Liver (tissue), 9 donors: ENCODE data around the gene SDK2. TPM values are rescaled to one million over a fixed set of nuclear protein-coding genes. Genes with fewer than 3 reads are reported as not detected.

Experiments used
- DNase-seq: peaks from one replicate; pipeline ENCODE4 v3.0.0-alpha.2; 2017; ENCODE audit warnings: low spot score
- H3K27ac ChIP-seq, 2 donors: one replicate each; pipeline ENCODE4 v1.7.0; 2013; ENCODE audit warnings: inconsistent platforms in 2 of 2, low read length in 2 of 2, control low read depth in 1 of 2, low read depth in 1 of 2, mild to moderate bottlenecking in 1 of 2
- H3K27me3 ChIP-seq, 4 donors: one replicate each; pipeline versions ENCODE4 v1.6.1 to v1.7.0; 2013; ENCODE audit warnings: low read length in 3 of 4, inconsistent platforms in 1 of 4, mild to moderate bottlenecking in 1 of 4, moderate library complexity in 1 of 4; ENCODE audit not compliant: control insufficient read depth in 4 of 4, insufficient read depth in 4 of 4
- H3K36me3 ChIP-seq, 4 donors: one replicate each; pipeline versions ENCODE4 v1.6.1 to v1.7.0; 2013; ENCODE audit warnings: low read length in 3 of 4, mild to moderate bottlenecking in 3 of 4, low read depth in 1 of 4, moderate library complexity in 1 of 4; ENCODE audit not compliant: control insufficient read depth in 4 of 4, insufficient read depth in 3 of 4
- H3K4me1 ChIP-seq, 4 donors: one replicate each; pipeline versions ENCODE4 v1.6.1 to v1.7.0; 2013; ENCODE audit warnings: low read length in 3 of 4, mild to moderate bottlenecking in 3 of 4, moderate library complexity in 1 of 4; ENCODE audit not compliant: control insufficient read depth in 4 of 4, insufficient read depth in 4 of 4
- H3K4me3 ChIP-seq, 3 donors: one replicate each; pipeline versions ENCODE4 v1.6.1 to v1.7.0; 2013; ENCODE audit warnings: low read length in 3 of 3, control low read depth in 1 of 3, low read depth in 1 of 3, mild to moderate bottlenecking in 1 of 3
- H3K9ac ChIP-seq, 2 donors: one replicate each; pipeline ENCODE4 v1.7.0; 2013; ENCODE audit warnings: low read length in 2 of 2, mild to moderate bottlenecking in 2 of 2, moderate library complexity in 2 of 2, control low read depth in 1 of 2, low read depth in 1 of 2
- H3K9me3 ChIP-seq, 4 donors: one replicate each; pipeline versions ENCODE4 v1.6.1 to v1.7.0; 2013; ENCODE audit warnings: low read length in 3 of 4; ENCODE audit not compliant: control insufficient read depth in 4 of 4
- EGR1 ChIP-seq, 2 donors: IDR thresholded peaks; 2 replicates each; pipeline ENCODE4 v1.6.1; 2016 to 2018; ENCODE audit warnings: antibody characterized with exemption in 2 of 2, low read depth in 2 of 2
- FOXA1 ChIP-seq: IDR thresholded peaks from 2 replicates; pipeline ENCODE4 v1.6.1; 2016; ENCODE audit warnings: antibody characterized with exemption
- FOXA2 ChIP-seq: IDR thresholded peaks from 2 replicates; pipeline ENCODE4 v1.6.1; 2016; ENCODE audit warnings: antibody characterized with exemption
- HNF4A ChIP-seq, 2 donors: conservative IDR thresholded peaks; 2 replicates each; pipeline ENCODE4 v1.6.1; 2016; ENCODE audit warnings: antibody characterized with exemption in 2 of 2, mild to moderate bottlenecking in 2 of 2
- HNF4G ChIP-seq: IDR thresholded peaks from 2 replicates; pipeline ENCODE4 v1.6.1; 2016; ENCODE audit warnings: antibody characterized with exemption
- JUND ChIP-seq, 2 donors: IDR thresholded peaks; 2 replicates each; pipeline ENCODE4 v1.6.1; 2016; ENCODE audit warnings: antibody characterized with exemption in 2 of 2
- NR2F2 ChIP-seq: IDR thresholded peaks from 2 replicates; pipeline ENCODE4 v1.6.1; 2016; ENCODE audit warnings: antibody characterized with exemption
- RAD21 ChIP-seq, 2 donors: IDR thresholded peaks; 2 replicates each; pipeline ENCODE4 v1.6.1; 2016; ENCODE audit warnings: antibody characterized with exemption in 2 of 2, mild to moderate bottlenecking in 2 of 2
- SP1 ChIP-seq: IDR thresholded peaks from 2 replicates; pipeline ENCODE4 v1.6.1; 2018; ENCODE audit warnings: antibody characterized with exemption, mild to moderate bottlenecking
- TAF1 ChIP-seq: conservative IDR thresholded peaks from 2 replicates; pipeline ENCODE4 v1.6.1; 2016; ENCODE audit warnings: antibody characterized with exemption, mild to moderate bottlenecking
- WGBS: extraction: QIAGEN DNeasy Blood & Tissue Kit; methylation state at CpG from one replicate; pipeline ENCODE4 v1.1.7; 2013; 5-methylcytosine and 5-hydroxymethylcytosine counted together
- polyA plus RNA-seq, 2 donors: library from polyadenylated mRNA; stranded (reverse) in 1 of 2; unstranded in 1 of 2; fragments of 200-250 nt in 1 of 2; fragments of >200 nt in 1 of 2; fragmentation: Nextera tagmentation in 1 of 2; extraction: Ambion mirVana in 1 of 2; gene quantifications; one replicate each; pipeline versions ENCODE4 v1.2.1 to v1.2.3, GENCODE V29; 2013 to 2015
- total RNA-seq, 2 donors: library from RNA; depleted of rRNA; stranded (reverse); fragments of >200 nt; gene quantifications; one replicate each; pipeline ENCODE4 v1.2.3, GENCODE V29; 2014
- TF ChIP-seq, protein P1 (sequence below): IDR thresholded peaks from 2 replicates; pipeline ENCODE4 v1.6.1; 2016; ENCODE audit warnings: antibody characterized with exemption
- TF ChIP-seq, protein P2 (sequence below): IDR thresholded peaks from 2 replicates; pipeline ENCODE4 v1.6.1; 2016; ENCODE audit warnings: antibody characterized with exemption
- TF ChIP-seq, protein P3 (sequence below): IDR thresholded peaks from 2 replicates; pipeline ENCODE4 v1.6.1; 2016; ENCODE audit warnings: antibody characterized with exemption, mild to moderate bottlenecking
- TF ChIP-seq, protein P4 (sequence below): IDR thresholded peaks from 2 replicates; pipeline ENCODE4 v1.6.1; 2016; ENCODE audit warnings: antibody characterized with exemption
- donor health status: healthy.
- donor health status: healthy.
- donor health status: healthy.
- donor health status: healthy.
- donor health status: healthy.

Gene SDK2
- total and polyA plus RNA-seq, 4 donors: 0.05 to 0.42 (median 0.10) TPM

DNA sequence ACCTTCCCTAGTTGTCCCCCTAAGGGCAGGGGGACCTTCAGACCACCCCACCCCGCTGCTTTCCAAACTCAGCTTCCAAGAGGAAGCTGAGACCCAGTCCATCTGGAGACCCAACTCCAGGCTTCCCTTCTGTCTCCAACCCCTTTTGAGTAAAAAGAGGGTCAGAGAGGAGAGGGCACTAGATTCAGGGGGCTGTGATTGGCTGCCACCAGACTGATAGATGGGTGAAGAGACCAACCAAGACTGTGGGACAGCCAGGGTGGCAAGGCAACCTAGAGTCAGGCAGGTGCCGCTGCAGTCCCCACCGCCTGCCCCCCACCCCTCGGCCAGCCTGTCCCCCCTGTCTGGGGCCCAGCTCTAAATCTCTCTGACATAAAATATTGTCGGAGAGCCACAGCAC lies 92.5 kb downstream of the SDK2 start:
- Histone ChIP-seq H3K4me1 (no peaks in the 10 kb centered on the region), H3K9ac (no peak overlapping the region), H3K27ac (no peak overlapping the region), H3K27me3 (peaks cover 0 to 4% (median 0%) of the 10 kb centered on the region in 4 donors), H3K9me3 (no peaks in the 10 kb centered on the region), H3K4me3 (no peak overlapping the region), H3K36me3 (no peaks in the 10 kb centered on the region)
- 59% methylated on average over 5 of the region's 5 CpGs for WGBS
- no peak for TF ChIP-seq SP1
- TF ChIP-seq RAD21 (IDR thresholded peaks at IDR 0.05): no peak
- no peak for TF ChIP-seq NR2F2
- TF ChIP-seq, protein P1, sequence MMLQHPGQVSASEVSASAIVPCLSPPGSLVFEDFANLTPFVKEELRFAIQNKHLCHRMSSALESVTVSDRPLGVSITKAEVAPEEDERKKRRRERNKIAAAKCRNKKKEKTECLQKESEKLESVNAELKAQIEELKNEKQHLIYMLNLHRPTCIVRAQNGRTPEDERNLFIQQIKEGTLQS: no peak
- no peak for TF ChIP-seq HNF4G
- no peak for TF ChIP-seq HNF4A (conservative IDR thresholded peaks at IDR 0.05)
- no peak for TF ChIP-seq FOXA1
- TF ChIP-seq FOXA2: no peak
- no peak for TF ChIP-seq EGR1 (IDR thresholded peaks at IDR 0.05; ENCODE audit: low read depth in 2 of 2)
- DNase-seq: no peak

DNA sequence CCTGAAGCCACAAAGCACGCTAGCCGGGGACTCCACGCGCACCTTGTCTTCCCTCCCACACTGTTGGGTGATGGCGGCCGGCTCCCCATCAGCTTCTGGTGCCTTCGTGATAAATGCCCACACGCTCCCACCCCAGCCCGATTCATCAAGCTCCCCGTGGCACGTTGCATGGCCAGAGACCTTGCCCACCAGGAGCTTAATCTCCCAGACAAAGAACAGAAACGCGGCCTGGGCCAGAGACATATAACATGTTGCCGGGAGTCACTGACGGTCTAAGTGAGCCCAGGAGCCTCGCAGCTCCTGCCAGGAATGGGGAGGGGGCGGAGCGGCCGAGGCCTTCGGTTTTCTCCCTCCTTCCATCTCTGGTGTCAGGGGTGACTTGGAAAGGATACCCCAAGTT lies 93.1 kb downstream of the SDK2 start:
- no peak overlapping the region for H3K9ac ChIP-seq
- WGBS: 86% methylated on average over 20 of the region's 20 CpGs
- H3K9me3 ChIP-seq: no peaks in the 10 kb centered on the region
- H3K4me3 ChIP-seq: no peak overlapping the region
- TF ChIP-seq, protein P2, sequence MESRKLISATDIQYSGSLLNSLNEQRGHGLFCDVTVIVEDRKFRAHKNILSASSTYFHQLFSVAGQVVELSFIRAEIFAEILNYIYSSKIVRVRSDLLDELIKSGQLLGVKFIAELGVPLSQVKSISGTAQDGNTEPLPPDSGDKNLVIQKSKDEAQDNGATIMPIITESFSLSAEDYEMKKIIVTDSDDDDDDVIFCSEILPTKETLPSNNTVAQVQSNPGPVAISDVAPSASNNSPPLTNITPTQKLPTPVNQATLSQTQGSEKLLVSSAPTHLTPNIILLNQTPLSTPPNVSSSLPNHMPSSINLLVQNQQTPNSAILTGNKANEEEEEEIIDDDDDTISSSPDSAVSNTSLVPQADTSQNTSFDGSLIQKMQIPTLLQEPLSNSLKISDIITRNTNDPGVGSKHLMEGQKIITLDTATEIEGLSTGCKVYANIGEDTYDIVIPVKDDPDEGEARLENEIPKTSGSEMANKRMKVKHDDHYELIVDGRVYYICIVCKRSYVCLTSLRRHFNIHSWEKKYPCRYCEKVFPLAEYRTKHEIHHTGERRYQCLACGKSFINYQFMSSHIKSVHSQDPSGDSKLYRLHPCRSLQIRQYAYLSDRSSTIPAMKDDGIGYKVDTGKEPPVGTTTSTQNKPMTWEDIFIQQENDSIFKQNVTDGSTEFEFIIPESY: no peak
- no peak for TF ChIP-seq RAD21 (IDR thresholded peaks at IDR 0.05)
- TF ChIP-seq EGR1 (IDR thresholded peaks at IDR 0.05; ENCODE audit: low read depth in 2 of 2): no peak
- TF ChIP-seq, protein P3, sequence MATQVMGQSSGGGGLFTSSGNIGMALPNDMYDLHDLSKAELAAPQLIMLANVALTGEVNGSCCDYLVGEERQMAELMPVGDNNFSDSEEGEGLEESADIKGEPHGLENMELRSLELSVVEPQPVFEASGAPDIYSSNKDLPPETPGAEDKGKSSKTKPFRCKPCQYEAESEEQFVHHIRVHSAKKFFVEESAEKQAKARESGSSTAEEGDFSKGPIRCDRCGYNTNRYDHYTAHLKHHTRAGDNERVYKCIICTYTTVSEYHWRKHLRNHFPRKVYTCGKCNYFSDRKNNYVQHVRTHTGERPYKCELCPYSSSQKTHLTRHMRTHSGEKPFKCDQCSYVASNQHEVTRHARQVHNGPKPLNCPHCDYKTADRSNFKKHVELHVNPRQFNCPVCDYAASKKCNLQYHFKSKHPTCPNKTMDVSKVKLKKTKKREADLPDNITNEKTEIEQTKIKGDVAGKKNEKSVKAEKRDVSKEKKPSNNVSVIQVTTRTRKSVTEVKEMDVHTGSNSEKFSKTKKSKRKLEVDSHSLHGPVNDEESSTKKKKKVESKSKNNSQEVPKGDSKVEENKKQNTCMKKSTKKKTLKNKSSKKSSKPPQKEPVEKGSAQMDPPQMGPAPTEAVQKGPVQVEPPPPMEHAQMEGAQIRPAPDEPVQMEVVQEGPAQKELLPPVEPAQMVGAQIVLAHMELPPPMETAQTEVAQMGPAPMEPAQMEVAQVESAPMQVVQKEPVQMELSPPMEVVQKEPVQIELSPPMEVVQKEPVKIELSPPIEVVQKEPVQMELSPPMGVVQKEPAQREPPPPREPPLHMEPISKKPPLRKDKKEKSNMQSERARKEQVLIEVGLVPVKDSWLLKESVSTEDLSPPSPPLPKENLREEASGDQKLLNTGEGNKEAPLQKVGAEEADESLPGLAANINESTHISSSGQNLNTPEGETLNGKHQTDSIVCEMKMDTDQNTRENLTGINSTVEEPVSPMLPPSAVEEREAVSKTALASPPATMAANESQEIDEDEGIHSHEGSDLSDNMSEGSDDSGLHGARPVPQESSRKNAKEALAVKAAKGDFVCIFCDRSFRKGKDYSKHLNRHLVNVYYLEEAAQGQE: no peak
- TF ChIP-seq SP1: no peak
- TF ChIP-seq HNF4A (conservative IDR thresholded peaks at IDR 0.05): no peak
- TF ChIP-seq NR2F2: no peak
- TF ChIP-seq FOXA1: no peak
- TF ChIP-seq JUND (IDR thresholded peaks at IDR 0.05): no peak
- no peak for TF ChIP-seq TAF1
- TF ChIP-seq FOXA2: no peak
- TF ChIP-seq, protein P4, sequence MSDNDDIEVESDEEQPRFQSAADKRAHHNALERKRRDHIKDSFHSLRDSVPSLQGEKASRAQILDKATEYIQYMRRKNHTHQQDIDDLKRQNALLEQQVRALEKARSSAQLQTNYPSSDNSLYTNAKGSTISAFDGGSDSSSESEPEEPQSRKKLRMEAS: no peak
- H3K36me3 ChIP-seq: no peaks in the 10 kb centered on the region
- H3K4me1 ChIP-seq: no peaks in the 10 kb centered on the region
- no peak for DNase-seq
- H3K27ac ChIP-seq: no peak overlapping the region
- peaks cover 0 to 4% (median 0%) of the 10 kb centered on the region in 4 donors for H3K27me3 ChIP-seq
